Measurements from ENCODE around the gene ABRACL. TPM values are rescaled to one million over a fixed set of nuclear protein-coding genes. Genes with fewer than 3 reads are reported as not detected.
"Not testable (repeated sequence)": the region's sequence is repeated elsewhere in the genome, so short reads cannot be mapped to it uniquely, and the experiment has no call there.

Gene ABRACL
- total RNA-seq, 1 donor from 2014 or later: 75.4 TPM

GRCh38 chr6:139010674-139011073 lies 17.9 kb upstream of the ABRACL start:
- no peak for DNase-seq (ENCODE audit: low read depth, low spot score)

DNA sequence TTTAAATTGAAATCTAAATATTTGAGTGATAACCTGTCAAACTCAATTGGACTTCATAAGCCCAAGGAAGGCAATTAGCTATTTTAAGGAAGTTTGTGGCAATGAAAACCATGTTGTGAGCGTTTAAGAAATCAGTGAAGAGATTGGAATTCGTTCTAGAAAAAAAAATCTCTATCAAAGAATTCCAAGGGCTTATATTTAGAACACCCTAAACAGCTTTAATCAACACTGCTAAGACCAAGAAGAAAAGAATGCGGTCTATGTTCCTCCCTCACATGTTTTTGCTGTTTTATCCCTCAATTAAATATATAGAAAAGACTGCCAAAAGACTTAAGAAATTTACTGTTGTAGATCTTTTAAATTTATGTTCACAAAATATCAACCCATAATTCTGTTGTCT lies 16.6 kb upstream of the ABRACL start:
- no peak for DNase-seq (ENCODE audit: low read depth, low spot score)

DNA sequence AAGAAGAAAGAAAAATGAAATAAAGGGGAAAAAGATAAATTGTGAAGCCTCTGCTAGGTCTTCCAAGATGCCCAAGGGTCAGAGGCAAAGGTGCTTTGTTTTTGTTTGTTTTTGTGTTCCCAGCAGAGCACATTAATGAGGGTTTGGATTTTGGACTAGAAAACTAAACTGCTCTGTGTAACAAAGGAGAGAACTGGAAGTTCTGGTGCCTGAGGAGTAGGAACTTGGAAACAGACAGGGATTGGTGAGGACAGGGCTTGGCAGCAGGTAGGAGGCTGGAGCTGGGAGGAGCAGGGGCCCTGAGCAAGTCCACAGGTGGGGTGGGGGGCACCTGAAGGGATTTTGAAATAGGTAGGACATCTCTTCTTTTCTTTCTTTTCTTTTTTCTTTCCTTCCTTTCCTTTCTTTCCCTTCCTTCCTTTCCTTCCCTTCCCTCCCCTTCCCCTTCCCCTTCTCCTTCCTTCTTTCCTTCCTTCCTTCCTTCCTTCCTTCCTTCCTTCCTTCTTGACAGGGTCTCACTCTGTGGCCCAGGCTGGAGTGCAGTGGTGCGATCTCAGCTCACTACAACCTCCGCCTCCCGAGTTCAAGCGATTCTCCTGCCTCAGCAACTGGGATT lies 15.3 kb upstream of the ABRACL start:
- DNase-seq (ENCODE audit: low read depth, low spot score): no peak

- DNase-seq (ENCODE audit: low read depth, low spot score): no peak
Measured at GRCh38 chr6:139014945-139015344, 13.6 kb upstream of the ABRACL start.

DNA sequence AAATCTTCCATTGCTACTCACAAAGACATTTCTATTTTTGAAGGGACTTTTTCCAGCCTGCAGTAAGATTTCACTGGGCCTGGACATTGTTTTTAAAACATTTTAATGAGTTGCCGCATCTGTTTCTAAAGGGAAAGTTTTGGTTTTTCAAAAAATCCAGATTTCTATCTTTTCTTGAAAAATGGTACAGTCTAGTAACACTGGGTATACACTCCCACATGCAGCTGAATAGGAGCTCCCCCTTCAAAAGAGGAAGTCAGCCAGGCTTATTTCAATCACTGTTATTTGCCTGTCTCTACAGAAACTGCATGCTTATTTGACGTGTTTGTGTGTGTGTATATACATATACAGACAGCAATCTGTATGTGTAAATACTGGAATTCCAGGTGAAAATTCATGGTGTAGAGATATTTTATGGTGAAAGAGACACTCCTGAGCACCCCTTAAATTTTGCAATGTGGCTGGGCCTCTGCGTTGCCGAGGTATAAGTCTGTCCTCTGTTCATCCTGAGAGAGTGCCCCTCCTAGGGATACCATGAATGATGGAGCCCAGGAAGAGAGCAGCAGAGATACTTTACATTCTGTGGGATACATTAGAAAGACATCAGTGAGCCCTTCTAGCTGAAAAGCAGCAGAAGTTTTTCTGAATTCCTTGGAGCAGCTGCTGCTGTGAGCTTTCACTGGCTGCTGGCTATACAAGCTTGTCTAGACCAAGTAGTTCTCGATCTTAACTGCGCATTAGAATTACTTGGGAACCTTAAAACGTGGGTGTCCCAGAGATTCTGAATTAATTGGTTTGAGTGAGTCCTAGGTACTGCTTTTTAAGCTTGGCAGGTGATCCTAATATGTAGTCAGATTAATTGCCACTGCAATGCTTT lies 12.0 kb upstream of the ABRACL start:
- DNase-seq (ENCODE audit: low read depth, low spot score): no peak

GRCh38 chr6:139017227-139017626 lies 11.3 kb upstream of the ABRACL start:
- DNase-seq (ENCODE audit: low read depth, low spot score): no peak

- DNase-seq (ENCODE audit: low read depth, low spot score): no peak
Measured at GRCh38 chr6:139019722-139020121, 8.8 kb upstream of the ABRACL start.

GRCh38 chr6:139020689-139021088 lies 7.9 kb upstream of the ABRACL start:
- DNase-seq (ENCODE audit: low read depth, low spot score): no peak

- DNase-seq (ENCODE audit: low read depth, low spot score): not testable (repeated sequence)
Measured at GRCh38 chr6:139025416-139025815, 3.1 kb upstream of the ABRACL start.

- no peak for DNase-seq (ENCODE audit: low read depth, low spot score)
Measured at GRCh38 chr6:139027620-139028182, 844 bp upstream of the ABRACL start.

DNA sequence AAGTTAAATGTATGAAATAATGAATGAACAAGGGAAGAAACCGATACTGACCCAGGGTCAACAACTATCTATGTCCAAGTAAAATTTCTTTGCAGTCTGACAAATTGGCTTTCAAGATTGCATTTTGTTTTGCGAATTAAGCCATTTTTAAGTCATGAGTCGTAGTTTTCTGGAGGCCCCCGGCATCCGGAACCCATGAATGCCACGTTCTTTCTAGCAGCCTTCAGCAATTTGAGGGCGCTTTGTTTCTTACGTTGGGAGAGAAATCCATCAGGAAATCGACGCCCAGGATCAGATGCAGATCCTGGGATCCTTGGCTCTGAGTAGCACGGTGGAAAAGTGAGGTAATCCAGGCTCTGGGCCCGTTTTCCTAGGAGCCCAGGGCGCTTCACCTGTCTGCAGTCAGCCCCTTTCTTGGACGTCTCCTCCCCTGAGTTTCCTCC lies 309 bp upstream of the ABRACL start:
- no peak for DNase-seq (ENCODE audit: low read depth, low spot score)

- DNase-seq (ENCODE audit: low read depth, low spot score): no peak
Measured at GRCh38 chr6:139029470-139030227, 1.1 kb downstream of the ABRACL start.

GRCh38 chr6:139030228-139030963 lies 1.9 kb downstream of the ABRACL start:
- no peak for DNase-seq (ENCODE audit: low read depth, low spot score)

- DNase-seq (ENCODE audit: low read depth, low spot score): no peak
Measured at GRCh38 chr6:139037490-139037889, 8.9 kb downstream of the ABRACL start.

GRCh38 chr6:139044250-139044649 lies 15.7 kb downstream of the ABRACL start:
- no peak for DNase-seq (ENCODE audit: low read depth, low spot score)

DNA sequence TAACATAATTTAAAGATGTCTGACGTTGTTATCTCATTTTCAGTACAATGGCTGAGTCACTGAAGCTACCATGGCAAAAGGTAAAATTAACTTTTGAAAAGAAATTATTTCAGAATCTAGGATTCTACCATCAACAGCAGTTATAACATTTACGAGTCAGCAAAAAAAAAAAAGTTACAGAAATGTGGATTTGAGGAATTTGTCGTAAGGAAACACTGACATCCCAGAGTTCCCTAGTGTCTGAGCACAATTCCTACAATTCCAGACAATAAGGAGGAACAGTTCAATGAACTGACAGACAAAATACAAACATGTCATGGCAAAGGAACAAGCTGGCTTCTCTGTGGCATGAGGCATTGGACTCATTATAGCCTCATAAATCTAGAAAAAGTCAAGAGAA lies 19.1 kb downstream of the ABRACL start:
- no peak for DNase-seq (ENCODE audit: low read depth, low spot score)

- DNase-seq (ENCODE audit: low read depth, low spot score): not testable (repeated sequence)
Measured at GRCh38 chr6:139048912-139049311, 20.4 kb downstream of the ABRACL start.

GRCh38 chr6:139050131-139050769 lies 21.7 kb downstream of the ABRACL start:
- not testable (repeated sequence) for DNase-seq (ENCODE audit: low read depth, low spot score)

- no peak for DNase-seq (ENCODE audit: low read depth, low spot score)
Measured at GRCh38 chr6:139050770-139051313, 22.3 kb downstream of the ABRACL start.

- DNase-seq (ENCODE audit: low read depth, low spot score): no peak
Measured at GRCh38 chr6:139051396-139052060, 23.0 kb downstream of the ABRACL start.

Data from pulmonary artery endothelial cell (primary cell).